ENCODE measurements around the gene HAUS7.

HAUS7 gene

GRCh38 chrX:153496590-153496959, 26.2 kb upstream of the HAUS7 start:
- no peak for TF ChIP-seq CTCF (IDR thresholded peaks at IDR 0.05)

- TF ChIP-seq CTCF (IDR thresholded peaks at IDR 0.05), result no peak
Observed at GRCh38 chrX:153495903-153496589, 25.7 kb upstream of the HAUS7 start.

GRCh38 chrX:153495362-153495751, 25.0 kb upstream of the HAUS7 start:
- TF ChIP-seq CTCF (IDR thresholded peaks at IDR 0.05), result no peak

- TF ChIP-seq CTCF (IDR thresholded peaks at IDR 0.05), result no peak
Observed at GRCh38 chrX:153494541-153495361, 24.4 kb upstream of the HAUS7 start, which contains the start of gene BGN. Gene BGN, plus strand, starts transcription at chrX:153494980. Its CDS starts 9,652 bp downstream, at chrX:153504632.

- TF ChIP-seq CTCF (IDR thresholded peaks at IDR 0.05), result no peak
Observed at GRCh38 chrX:153494061-153494460, 23.7 kb upstream of the HAUS7 start.

GRCh38 chrX:153493085-153493484, 22.7 kb upstream of the HAUS7 start:
- no peak for TF ChIP-seq CTCF (IDR thresholded peaks at IDR 0.05)

- no peak for TF ChIP-seq CTCF (IDR thresholded peaks at IDR 0.05)
Observed at GRCh38 chrX:153492543-153492942, 22.2 kb upstream of the HAUS7 start.

Measured in LNCAP (cell line).